ENCODE measurements around the gene MOB4.

MOB4 gene

GRCh38 chr2:197506658-197507057 is 9.2 kb upstream of the MOB4 start:
- Histone ChIP-seq H3K9me3 (ENCODE audit: control insufficient read depth, low read length) (no peaks in the 10 kb centered on the region), H3K27me3 (replicated peaks; ENCODE audit: control insufficient read depth, insufficient read depth, low read length, poor library complexity, severe bottlenecking) (no peaks in the 10 kb centered on the region), H3K27ac (ENCODE audit: insufficient read depth, low read length, poor library complexity, severe bottlenecking) (no peak overlapping the region), H3K36me3 (ENCODE audit: control insufficient read depth, insufficient read depth, low read length) (peaks cover 5% of the 10 kb centered on the region), H3K4me1 (ENCODE audit: control insufficient read depth, insufficient read depth, low read length, poor library complexity, severe bottlenecking) (no peaks in the 10 kb centered on the region), H3K4me3 (ENCODE audit: insufficient read depth, low read depth, low read length, poor library complexity, severe bottlenecking) (no peak overlapping the region)
- no peak for DNase-seq

DNA sequence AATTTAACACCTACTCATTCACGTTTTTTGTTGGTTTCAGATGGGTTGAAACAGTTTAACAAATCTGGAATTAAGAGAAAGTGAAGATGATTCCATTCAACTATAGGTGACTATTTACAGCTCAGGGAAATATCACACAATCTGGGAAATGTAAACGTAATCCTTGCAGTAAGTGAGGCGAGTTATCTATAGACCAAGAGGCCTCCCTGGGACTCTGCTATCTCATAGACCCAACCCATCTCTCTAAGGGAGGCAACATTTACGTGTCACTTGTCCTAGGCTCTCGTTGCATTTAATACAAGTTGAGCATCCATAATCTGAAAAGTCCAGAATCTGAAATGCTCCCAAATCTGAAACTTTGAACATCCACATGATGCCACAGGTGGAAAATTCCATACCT is 2.0 kb upstream of the MOB4 start:
- H3K4me1 ChIP-seq (ENCODE audit: control insufficient read depth, insufficient read depth, low read length, poor library complexity, severe bottlenecking): peaks cover 12% of the 10 kb centered on the region
- no peak overlapping the region for H3K27ac ChIP-seq (ENCODE audit: insufficient read depth, low read length, poor library complexity, severe bottlenecking)
- H3K4me3 ChIP-seq (ENCODE audit: insufficient read depth, low read depth, low read length, poor library complexity, severe bottlenecking): no peak overlapping the region

GRCh38 chr2:197514754-197515153 is 1.1 kb upstream of the MOB4 start:
- peak overlapping the region; percentile 68 for H3K4me3 ChIP-seq (ENCODE audit: insufficient read depth, low read depth, low read length, poor library complexity, severe bottlenecking)
- peak overlapping the region; percentile 86 for H3K27ac ChIP-seq (ENCODE audit: insufficient read depth, low read length, poor library complexity, severe bottlenecking)
- no peaks in the 10 kb centered on the region for H3K9me3 ChIP-seq (ENCODE audit: control insufficient read depth, low read length)
- peaks cover 12% of the 10 kb centered on the region for H3K4me1 ChIP-seq (ENCODE audit: control insufficient read depth, insufficient read depth, low read length, poor library complexity, severe bottlenecking)
- DNase-seq: no peak
- no peaks in the 10 kb centered on the region for H3K27me3 ChIP-seq (replicated peaks; ENCODE audit: control insufficient read depth, insufficient read depth, low read length, poor library complexity, severe bottlenecking)
- no peaks in the 10 kb centered on the region for H3K36me3 ChIP-seq (ENCODE audit: control insufficient read depth, insufficient read depth, low read length)

More for the DNA sequence above, 2.0 kb upstream of the MOB4 start:
- Histone ChIP-seq H3K27me3 (replicated peaks; ENCODE audit: control insufficient read depth, insufficient read depth, low read length, poor library complexity, severe bottlenecking) (no peaks in the 10 kb centered on the region), H3K9me3 (ENCODE audit: control insufficient read depth, low read length) (no peaks in the 10 kb centered on the region), H3K36me3 (ENCODE audit: control insufficient read depth, insufficient read depth, low read length) (no peaks in the 10 kb centered on the region)
- no peak for DNase-seq

DNA sequence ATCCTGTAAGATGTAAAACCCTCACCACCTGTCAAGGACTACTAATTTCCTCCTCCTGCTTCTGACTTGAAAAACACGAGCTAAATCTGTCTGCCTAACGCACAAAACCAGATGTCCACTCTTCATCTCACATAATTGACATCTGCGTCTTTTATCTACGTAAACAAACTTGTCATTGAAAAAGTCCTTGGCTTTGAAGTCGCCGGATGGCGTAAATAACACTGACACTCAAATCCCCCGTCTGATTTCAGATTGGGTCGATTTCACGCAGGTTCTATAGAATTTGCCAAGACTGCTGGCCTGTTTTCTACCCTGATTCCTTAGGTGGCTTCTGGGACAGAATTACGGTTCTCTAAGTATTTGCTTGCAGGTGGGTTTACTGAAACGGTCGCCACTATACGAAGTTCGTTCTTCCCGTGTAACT is 539 bp upstream of the MOB4 start:
- Histone ChIP-seq H3K9me3 (ENCODE audit: control insufficient read depth, low read length) (no peaks in the 10 kb centered on the region), H3K36me3 (ENCODE audit: control insufficient read depth, insufficient read depth, low read length) (no peaks in the 10 kb centered on the region), H3K27me3 (replicated peaks; ENCODE audit: control insufficient read depth, insufficient read depth, low read length, poor library complexity, severe bottlenecking) (no peaks in the 10 kb centered on the region), H3K4me1 (ENCODE audit: control insufficient read depth, insufficient read depth, low read length, poor library complexity, severe bottlenecking) (peaks cover 12% of the 10 kb centered on the region), H3K4me3 (ENCODE audit: insufficient read depth, low read depth, low read length, poor library complexity, severe bottlenecking) (peak overlapping the region; percentile 68), H3K27ac (ENCODE audit: insufficient read depth, low read length, poor library complexity, severe bottlenecking) (peak overlapping the region; percentile 86)
- DNase-seq: peak in 1 of 3 donors; percentile 39

GRCh38 chr2:197516393-197516761 is 511 bp downstream of the MOB4 start:
- Histone ChIP-seq H3K27me3 (replicated peaks; ENCODE audit: control insufficient read depth, insufficient read depth, low read length, poor library complexity, severe bottlenecking) (no peaks in the 10 kb centered on the region), H3K27ac (ENCODE audit: insufficient read depth, low read length, poor library complexity, severe bottlenecking) (peak overlapping the region; percentile 86), H3K36me3 (ENCODE audit: control insufficient read depth, insufficient read depth, low read length) (peaks cover 2% of the 10 kb centered on the region), H3K9me3 (ENCODE audit: control insufficient read depth, low read length) (no peaks in the 10 kb centered on the region), H3K4me1 (ENCODE audit: control insufficient read depth, insufficient read depth, low read length, poor library complexity, severe bottlenecking) (peaks cover 12% of the 10 kb centered on the region), H3K4me3 (ENCODE audit: insufficient read depth, low read depth, low read length, poor library complexity, severe bottlenecking) (peak overlapping the region; percentile 68)
- peak in 1 of 3 donors; percentile 25 for DNase-seq

DNA sequence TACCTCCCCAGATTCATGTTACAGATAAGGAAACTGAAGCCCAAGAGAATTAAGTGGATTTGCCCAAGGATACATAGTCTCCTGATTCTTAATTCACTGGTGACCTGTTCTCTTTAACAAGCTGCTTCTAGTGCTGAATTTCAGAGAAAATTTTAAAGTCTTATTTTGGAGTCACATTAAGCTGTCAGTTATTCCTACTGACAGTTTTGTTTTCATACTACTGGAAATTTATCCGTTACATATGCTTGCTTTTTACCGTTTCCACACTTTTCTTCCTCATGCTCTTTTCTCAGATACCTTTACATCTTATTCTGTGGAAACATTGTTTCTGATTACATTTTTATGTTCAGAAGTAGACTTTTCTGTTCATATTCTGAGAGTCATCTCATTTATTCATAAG is 1.3 kb downstream of the MOB4 start:
- no peaks in the 10 kb centered on the region for H3K27me3 ChIP-seq (replicated peaks; ENCODE audit: control insufficient read depth, insufficient read depth, low read length, poor library complexity, severe bottlenecking)
- peaks cover 12% of the 10 kb centered on the region for H3K4me1 ChIP-seq (ENCODE audit: control insufficient read depth, insufficient read depth, low read length, poor library complexity, severe bottlenecking)
- H3K4me3 ChIP-seq (ENCODE audit: insufficient read depth, low read depth, low read length, poor library complexity, severe bottlenecking): peak overlapping the region; percentile 68
- no peak for DNase-seq
- peaks cover 2% of the 10 kb centered on the region for H3K36me3 ChIP-seq (ENCODE audit: control insufficient read depth, insufficient read depth, low read length)
- peak overlapping the region; percentile 86 for H3K27ac ChIP-seq (ENCODE audit: insufficient read depth, low read length, poor library complexity, severe bottlenecking)
- H3K9me3 ChIP-seq (ENCODE audit: control insufficient read depth, low read length): no peaks in the 10 kb centered on the region

DNA sequence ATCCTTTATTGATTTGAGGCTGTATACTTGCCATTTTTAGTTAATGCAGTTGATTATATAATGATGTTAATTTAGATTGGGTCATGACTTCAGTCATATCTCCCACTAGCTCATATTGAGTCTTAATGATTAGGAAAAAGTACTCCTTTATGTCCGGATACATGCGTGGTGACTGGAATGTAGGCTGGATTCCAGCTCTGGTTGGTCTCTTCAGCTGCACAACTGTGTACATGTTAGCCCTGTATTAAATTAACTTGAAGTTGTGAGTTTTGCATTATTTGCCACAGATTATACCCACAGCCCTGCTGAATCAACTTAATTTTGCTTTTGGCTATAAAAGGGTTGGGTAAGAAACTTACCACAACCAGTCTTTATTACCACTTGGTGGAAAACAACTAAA is 22.5 kb downstream of the MOB4 start:
- Histone ChIP-seq H3K4me3 (ENCODE audit: insufficient read depth, low read depth, low read length, poor library complexity, severe bottlenecking) (no peak overlapping the region), H3K9me3 (ENCODE audit: control insufficient read depth, low read length) (no peaks in the 10 kb centered on the region), H3K36me3 (ENCODE audit: control insufficient read depth, insufficient read depth, low read length) (peaks cover 46% of the 10 kb centered on the region), H3K27me3 (replicated peaks; ENCODE audit: control insufficient read depth, insufficient read depth, low read length, poor library complexity, severe bottlenecking) (no peaks in the 10 kb centered on the region), H3K4me1 (ENCODE audit: control insufficient read depth, insufficient read depth, low read length, poor library complexity, severe bottlenecking) (peaks cover 3% of the 10 kb centered on the region), H3K27ac (ENCODE audit: insufficient read depth, low read length, poor library complexity, severe bottlenecking) (no peak overlapping the region)
- no peak for DNase-seq

- Histone ChIP-seq H3K4me3 (ENCODE audit: insufficient read depth, low read depth, low read length, poor library complexity, severe bottlenecking) (no peak overlapping the region), H3K4me1 (ENCODE audit: control insufficient read depth, insufficient read depth, low read length, poor library complexity, severe bottlenecking) (peaks cover 1% of the 10 kb centered on the region), H3K27ac (ENCODE audit: insufficient read depth, low read length, poor library complexity, severe bottlenecking) (no peak overlapping the region), H3K36me3 (ENCODE audit: control insufficient read depth, insufficient read depth, low read length) (peaks cover 50% of the 10 kb centered on the region), H3K27me3 (replicated peaks; ENCODE audit: control insufficient read depth, insufficient read depth, low read length, poor library complexity, severe bottlenecking) (no peaks in the 10 kb centered on the region), H3K9me3 (ENCODE audit: control insufficient read depth, low read length) (no peaks in the 10 kb centered on the region)
- no peak for DNase-seq
Measured at GRCh38 chr2:197539734-197540133, 23.9 kb downstream of the MOB4 start.

- Histone ChIP-seq H3K27me3 (replicated peaks; ENCODE audit: control insufficient read depth, insufficient read depth, low read length, poor library complexity, severe bottlenecking) (no peaks in the 10 kb centered on the region), H3K36me3 (ENCODE audit: control insufficient read depth, insufficient read depth, low read length) (peaks cover 45% of the 10 kb centered on the region), H3K4me3 (ENCODE audit: insufficient read depth, low read depth, low read length, poor library complexity, severe bottlenecking) (no peak overlapping the region), H3K27ac (ENCODE audit: insufficient read depth, low read length, poor library complexity, severe bottlenecking) (no peak overlapping the region), H3K4me1 (ENCODE audit: control insufficient read depth, insufficient read depth, low read length, poor library complexity, severe bottlenecking) (no peaks in the 10 kb centered on the region), H3K9me3 (ENCODE audit: control insufficient read depth, low read length) (no peaks in the 10 kb centered on the region)
- DNase-seq: no peak
Measured at GRCh38 chr2:197543206-197543605, 27.3 kb downstream of the MOB4 start.

- no peaks in the 10 kb centered on the region for H3K27me3 ChIP-seq (replicated peaks; ENCODE audit: control insufficient read depth, insufficient read depth, low read length, poor library complexity, severe bottlenecking)
- no peak for DNase-seq
- H3K4me1 ChIP-seq (ENCODE audit: control insufficient read depth, insufficient read depth, low read length, poor library complexity, severe bottlenecking): no peaks in the 10 kb centered on the region
- peaks cover 37% of the 10 kb centered on the region for H3K36me3 ChIP-seq (ENCODE audit: control insufficient read depth, insufficient read depth, low read length)
- no peaks in the 10 kb centered on the region for H3K9me3 ChIP-seq (ENCODE audit: control insufficient read depth, low read length)
- H3K27ac ChIP-seq (ENCODE audit: insufficient read depth, low read length, poor library complexity, severe bottlenecking): no peak overlapping the region
- H3K4me3 ChIP-seq (ENCODE audit: insufficient read depth, low read depth, low read length, poor library complexity, severe bottlenecking): no peak overlapping the region
Measured at GRCh38 chr2:197547163-197547900, 31.5 kb downstream of the MOB4 start.
